Stimulated activated naive CD8-positive, alpha-beta T cell treated with anti-CD3 and anti-CD28 coated beads, Interleukin-15, Interleukin-2, amounts not matched to agents 100 ng/mL and 50 ng/mL, for 24 hours (primary cell): ENCODE results near the gene NPBWR2.

Experiments used
- H3K27ac Mint-ChIP-seq: one replicate; pipeline ENCODE4 v1.8.0; 2021; ENCODE audit warnings: mild to moderate bottlenecking, mixed read lengths
- H3K27me3 Mint-ChIP-seq: one replicate; pipeline ENCODE4 v1.8.0; 2021; ENCODE audit warnings: mixed read lengths
- H3K36me3 Mint-ChIP-seq: one replicate; pipeline ENCODE4 v1.8.0; 2021; ENCODE audit warnings: low read depth, mixed read lengths
- H3K4me1 Mint-ChIP-seq: one replicate; pipeline ENCODE4 v1.8.0; 2021; ENCODE audit warnings: low read depth, mixed read lengths
- H3K4me3 Mint-ChIP-seq: one replicate; pipeline ENCODE4 v1.8.0; 2021; ENCODE audit warnings: mild to moderate bottlenecking, mixed read lengths
- H3K9me3 Mint-ChIP-seq: one replicate; pipeline ENCODE4 v1.8.0; 2021; ENCODE audit warnings: mixed read lengths

Gene NPBWR2

GRCh38 chr20:64106981-64107735 is at the start of gene NPBWR2:
NPBWR2 (minus strand) TSS chr20:64107565; CDS start chr20:64106831, 734 bp downstream.
- Mint-ChIP-seq H3K4me1 (peaks cover 13% of the 10 kb centered on the region), H3K27ac (no peak within 1 kb of the TSS), H3K4me3 (no peak within 1 kb of the TSS), H3K27me3 (peaks cover 13% of the 10 kb centered on the region), H3K36me3 (no peaks in the 10 kb centered on the region), H3K9me3 (no peaks in the 10 kb centered on the region)

- Mint-ChIP-seq H3K4me3 (no peak overlapping the region), H3K9me3 (no peaks in the 10 kb centered on the region), H3K27me3 (peaks cover 7% of the 10 kb centered on the region), H3K36me3 (no peaks in the 10 kb centered on the region), H3K4me1 (no peaks in the 10 kb centered on the region), H3K27ac (no peak overlapping the region)
Observed at GRCh38 chr20:64156136-64156885, 48.9 kb upstream of the NPBWR2 start.

GRCh38 chr20:64155258-64156135 is 48.1 kb upstream of the NPBWR2 start:
- Mint-ChIP-seq H3K27ac (no peak overlapping the region), H3K9me3 (no peaks in the 10 kb centered on the region), H3K27me3 (no peaks in the 10 kb centered on the region), H3K36me3 (no peaks in the 10 kb centered on the region), H3K4me1 (no peaks in the 10 kb centered on the region), H3K4me3 (no peak overlapping the region)

- H3K27me3 Mint-ChIP-seq, result no peaks in the 10 kb centered on the region
- H3K36me3 Mint-ChIP-seq, result no peaks in the 10 kb centered on the region
- no peaks in the 10 kb centered on the region for H3K9me3 Mint-ChIP-seq
- no peaks in the 10 kb centered on the region for H3K4me1 Mint-ChIP-seq
- no peak overlapping the region for H3K4me3 Mint-ChIP-seq
- no peak overlapping the region for H3K27ac Mint-ChIP-seq
Observed at GRCh38 chr20:64154590-64155257, 47.4 kb upstream of the NPBWR2 start.

- Mint-ChIP-seq H3K9me3 (no peaks in the 10 kb centered on the region), H3K4me3 (no peak overlapping the region), H3K27ac (no peak overlapping the region), H3K27me3 (no peaks in the 10 kb centered on the region), H3K4me1 (no peaks in the 10 kb centered on the region), H3K36me3 (no peaks in the 10 kb centered on the region)
Observed at GRCh38 chr20:64153861-64154589, 46.7 kb upstream of the NPBWR2 start.

GRCh38 chr20:64153410-64153809 is 46.0 kb upstream of the NPBWR2 start:
- Mint-ChIP-seq H3K27ac (no peak overlapping the region), H3K36me3 (no peaks in the 10 kb centered on the region), H3K4me1 (no peaks in the 10 kb centered on the region), H3K9me3 (no peaks in the 10 kb centered on the region), H3K4me3 (no peak overlapping the region), H3K27me3 (no peaks in the 10 kb centered on the region)

GRCh38 chr20:64152906-64153305 is 45.5 kb upstream of the NPBWR2 start:
- Mint-ChIP-seq H3K27ac (no peak overlapping the region), H3K36me3 (no peaks in the 10 kb centered on the region), H3K9me3 (no peaks in the 10 kb centered on the region), H3K4me3 (no peak overlapping the region), H3K27me3 (no peaks in the 10 kb centered on the region), H3K4me1 (no peaks in the 10 kb centered on the region)

- Mint-ChIP-seq H3K36me3 (no peaks in the 10 kb centered on the region), H3K27me3 (no peaks in the 10 kb centered on the region), H3K4me1 (no peaks in the 10 kb centered on the region), H3K9me3 (no peaks in the 10 kb centered on the region), H3K27ac (no peak overlapping the region), H3K4me3 (no peak overlapping the region)
Observed at GRCh38 chr20:64151633-64152530, 44.5 kb upstream of the NPBWR2 start.

GRCh38 chr20:64150756-64151632 is 43.6 kb upstream of the NPBWR2 start:
- H3K4me3 Mint-ChIP-seq, result no peak overlapping the region
- no peaks in the 10 kb centered on the region for H3K4me1 Mint-ChIP-seq
- H3K27me3 Mint-ChIP-seq, result no peaks in the 10 kb centered on the region
- no peaks in the 10 kb centered on the region for H3K36me3 Mint-ChIP-seq
- H3K9me3 Mint-ChIP-seq, result no peaks in the 10 kb centered on the region
- H3K27ac Mint-ChIP-seq, result no peak overlapping the region

- no peak overlapping the region for H3K4me3 Mint-ChIP-seq
- H3K27ac Mint-ChIP-seq, result no peak overlapping the region
- no peaks in the 10 kb centered on the region for H3K27me3 Mint-ChIP-seq
- H3K36me3 Mint-ChIP-seq, result no peaks in the 10 kb centered on the region
- H3K9me3 Mint-ChIP-seq, result no peaks in the 10 kb centered on the region
- no peaks in the 10 kb centered on the region for H3K4me1 Mint-ChIP-seq
Observed at GRCh38 chr20:64149809-64150560, 42.6 kb upstream of the NPBWR2 start.

GRCh38 chr20:64149141-64149540 is 41.8 kb upstream of the NPBWR2 start:
- no peak overlapping the region for H3K27ac Mint-ChIP-seq
- no peaks in the 10 kb centered on the region for H3K36me3 Mint-ChIP-seq

GRCh38 chr20:64148581-64148980 is 41.2 kb upstream of the NPBWR2 start:
- Mint-ChIP-seq H3K27ac (no peak overlapping the region), H3K4me3 (no peak overlapping the region), H3K9me3 (peaks cover 7% of the 10 kb centered on the region), H3K4me1 (no peaks in the 10 kb centered on the region), H3K36me3 (no peaks in the 10 kb centered on the region), H3K27me3 (no peaks in the 10 kb centered on the region)

More at GRCh38 chr20:64149141-64149540, 41.8 kb upstream of the NPBWR2 start:
- H3K4me3 Mint-ChIP-seq, result no peak overlapping the region
- no peaks in the 10 kb centered on the region for H3K4me1 Mint-ChIP-seq
- peaks cover 7% of the 10 kb centered on the region for H3K9me3 Mint-ChIP-seq
- no peaks in the 10 kb centered on the region for H3K27me3 Mint-ChIP-seq
